ENCODE results near the gene ATXN7L2. TPM values are rescaled to one million over a fixed set of nuclear protein-coding genes. Genes with fewer than 3 reads are reported as not detected.

ATXN7L2 gene
- total RNA-seq, 1 donor from 2014 or later = 18.0 TPM

- DNase-seq (ENCODE audit: low spot score) = no peak
These were observed 3.8 kb upstream of the ATXN7L2 start for GRCh38 chr1:109479901-109480300.

GRCh38 chr1:109481646-109482045 is 2.1 kb upstream of the ATXN7L2 start:
- peaks cover 38% of the 10 kb centered on the region for H3K4me1 Mint-ChIP-seq (ENCODE audit: low read depth)
- H3K27me3 Mint-ChIP-seq (ENCODE audit: insufficient read depth) = peaks cover 14% of the 10 kb centered on the region
- no peak overlapping the region for H3K4me3 Mint-ChIP-seq
- no peak overlapping the region for H3K27ac Mint-ChIP-seq
- no peak for DNase-seq (ENCODE audit: low spot score)
- intact Hi-C loops (cut with micrococcal nuclease) = loop anchor here (2.0 to 5.0 kb wide), 3 partner anchors 141 to 269 kb away; partner anchors contain the start of genes GSTM3 and SARS1
- H3K9me3 Mint-ChIP-seq = no peaks in the 10 kb centered on the region
- H3K36me3 Mint-ChIP-seq (ENCODE audit: low read depth) = no peaks in the 10 kb centered on the region

More at GRCh38 chr1:109479901-109480300, 3.8 kb upstream of the ATXN7L2 start:
- Mint-ChIP-seq H3K36me3 (ENCODE audit: low read depth) (no peaks in the 10 kb centered on the region), H3K27ac (no peak overlapping the region), H3K27me3 (ENCODE audit: insufficient read depth) (peaks cover 19% of the 10 kb centered on the region), H3K9me3 (no peaks in the 10 kb centered on the region), H3K4me3 (no peak overlapping the region), H3K4me1 (ENCODE audit: low read depth) (peaks cover 24% of the 10 kb centered on the region)
- intact Hi-C loops (cut with micrococcal nuclease) = loop anchor here (5.0 kb wide), 2 partner anchors 142 to 268 kb away; partner anchors contain the start of gene SARS1

- Mint-ChIP-seq H3K27me3 (ENCODE audit: insufficient read depth) (peaks cover 14% of the 10 kb centered on the region), H3K4me3 (no peak overlapping the region), H3K36me3 (ENCODE audit: low read depth) (no peaks in the 10 kb centered on the region), H3K9me3 (no peaks in the 10 kb centered on the region), H3K4me1 (ENCODE audit: low read depth) (peaks cover 39% of the 10 kb centered on the region), H3K27ac (no peak overlapping the region)
- no peak for DNase-seq (ENCODE audit: low spot score)
- intact Hi-C loops (cut with micrococcal nuclease) = loop anchor here (2.0 to 5.0 kb wide), 3 partner anchors 140 to 270 kb away; partner anchors contain the start of genes GSTM3 and SARS1
These were observed 1.5 kb upstream of the ATXN7L2 start for GRCh38 chr1:109482242-109482641.

GRCh38 chr1:109482791-109483671 is 674 bp upstream of the ATXN7L2 start:
- intact Hi-C loops (cut with micrococcal nuclease) = loop anchor here (1.0 to 5.0 kb wide), 8 partner anchors 11 to 551 kb away; partner anchors contain the start of genes CYB561D1, GSTM3, PSMA5 and PSRC1
- H3K27ac Mint-ChIP-seq = peak overlapping the region; percentile 83
- H3K27me3 Mint-ChIP-seq (ENCODE audit: insufficient read depth) = peaks cover 14% of the 10 kb centered on the region
- no peak for DNase-seq (ENCODE audit: low spot score)
- peak overlapping the region; percentile 86 for H3K4me3 Mint-ChIP-seq
- H3K9me3 Mint-ChIP-seq = no peaks in the 10 kb centered on the region
- H3K4me1 Mint-ChIP-seq (ENCODE audit: low read depth) = peaks cover 39% of the 10 kb centered on the region
- no peaks in the 10 kb centered on the region for H3K36me3 Mint-ChIP-seq (ENCODE audit: low read depth)

GRCh38 chr1:109484519-109484975 is 842 bp downstream of the ATXN7L2 start:
- intact Hi-C loops (cut with micrococcal nuclease) = loop anchor here (1.0 to 5.0 kb wide), 3 partner anchors 138 to 272 kb away; partner anchors contain the start of genes CELSR2 and SARS1
- DNase-seq (ENCODE audit: low spot score) = no peak
- Mint-ChIP-seq H3K27me3 (ENCODE audit: insufficient read depth) (peaks cover 12% of the 10 kb centered on the region), H3K27ac (peak overlapping the region; percentile 96), H3K4me3 (peak overlapping the region; percentile 95), H3K9me3 (no peaks in the 10 kb centered on the region), H3K4me1 (ENCODE audit: low read depth) (peaks cover 34% of the 10 kb centered on the region), H3K36me3 (ENCODE audit: low read depth) (no peaks in the 10 kb centered on the region)

- intact Hi-C loops (cut with micrococcal nuclease) = no loop called here
- Mint-ChIP-seq H3K4me1 (ENCODE audit: low read depth) (peaks cover 34% of the 10 kb centered on the region), H3K4me3 (peak overlapping the region; percentile 95), H3K27ac (peak overlapping the region; percentile 96), H3K9me3 (no peaks in the 10 kb centered on the region), H3K36me3 (ENCODE audit: low read depth) (no peaks in the 10 kb centered on the region), H3K27me3 (ENCODE audit: insufficient read depth) (peaks cover 10% of the 10 kb centered on the region)
- DNase-seq (ENCODE audit: low spot score) = no peak
These were observed 1.3 kb downstream of the ATXN7L2 start for GRCh38 chr1:109485001-109485400.

GRCh38 chr1:109487261-109487660 is 3.6 kb downstream of the ATXN7L2 start:
- Mint-ChIP-seq H3K27me3 (ENCODE audit: insufficient read depth) (no peaks in the 10 kb centered on the region), H3K9me3 (no peaks in the 10 kb centered on the region), H3K36me3 (ENCODE audit: low read depth) (peaks cover 7% of the 10 kb centered on the region), H3K27ac (no peak overlapping the region), H3K4me1 (ENCODE audit: low read depth) (peaks cover 32% of the 10 kb centered on the region), H3K4me3 (no peak overlapping the region)
- intact Hi-C loops (cut with micrococcal nuclease) = no loop called here
- DNase-seq (ENCODE audit: low spot score) = no peak

GRCh38 chr1:109488201-109488600 is 4.5 kb downstream of the ATXN7L2 start:
- no peak overlapping the region for H3K27ac Mint-ChIP-seq

GRCh38 chr1:109488696-109489095 is 5.0 kb downstream of the ATXN7L2 start:
- Mint-ChIP-seq H3K27ac (no peak overlapping the region), H3K4me3 (no peak overlapping the region), H3K9me3 (no peaks in the 10 kb centered on the region), H3K27me3 (ENCODE audit: insufficient read depth) (no peaks in the 10 kb centered on the region), H3K4me1 (ENCODE audit: low read depth) (peaks cover 20% of the 10 kb centered on the region), H3K36me3 (ENCODE audit: low read depth) (peaks cover 11% of the 10 kb centered on the region)
- intact Hi-C loops (cut with micrococcal nuclease) = no loop called here
- DNase-seq (ENCODE audit: low spot score) = no peak

More at GRCh38 chr1:109488201-109488600, 4.5 kb downstream of the ATXN7L2 start:
- peaks cover 11% of the 10 kb centered on the region for H3K36me3 Mint-ChIP-seq (ENCODE audit: low read depth)
- peaks cover 24% of the 10 kb centered on the region for H3K4me1 Mint-ChIP-seq (ENCODE audit: low read depth)
- intact Hi-C loops (cut with micrococcal nuclease) = no loop called here
- no peaks in the 10 kb centered on the region for H3K27me3 Mint-ChIP-seq (ENCODE audit: insufficient read depth)
- no peaks in the 10 kb centered on the region for H3K9me3 Mint-ChIP-seq
- no peak overlapping the region for H3K4me3 Mint-ChIP-seq
- DNase-seq (ENCODE audit: low spot score) = no peak

- Mint-ChIP-seq H3K27me3 (ENCODE audit: insufficient read depth) (no peaks in the 10 kb centered on the region), H3K36me3 (ENCODE audit: low read depth) (peaks cover 14% of the 10 kb centered on the region), H3K4me1 (ENCODE audit: low read depth) (peaks cover 16% of the 10 kb centered on the region), H3K27ac (no peak overlapping the region), H3K4me3 (no peak overlapping the region), H3K9me3 (no peaks in the 10 kb centered on the region)
- intact Hi-C loops (cut with micrococcal nuclease) = loop anchor here (1.0 kb wide), 1 partner anchor 42 kb away; no protein-coding TSS in a partner anchor
- peak; percentile 51 for DNase-seq (ENCODE audit: low spot score)
These were observed 6.6 kb downstream of the ATXN7L2 start for GRCh38 chr1:109490029-109490933.

GRCh38 chr1:109490934-109491302 is 7.2 kb downstream of the ATXN7L2 start:
- no peak for DNase-seq (ENCODE audit: low spot score)
- H3K36me3 Mint-ChIP-seq (ENCODE audit: low read depth) = peaks cover 18% of the 10 kb centered on the region
- no peaks in the 10 kb centered on the region for H3K9me3 Mint-ChIP-seq
- peaks cover 17% of the 10 kb centered on the region for H3K4me1 Mint-ChIP-seq (ENCODE audit: low read depth)
- no peak overlapping the region for H3K27ac Mint-ChIP-seq
- H3K27me3 Mint-ChIP-seq (ENCODE audit: insufficient read depth) = no peaks in the 10 kb centered on the region
- intact Hi-C loops (cut with micrococcal nuclease) = loop anchor here (1.0 kb wide), 1 partner anchor 41 kb away; no protein-coding TSS in a partner anchor
- H3K4me3 Mint-ChIP-seq = no peak overlapping the region

- Mint-ChIP-seq H3K9me3 (no peaks in the 10 kb centered on the region), H3K4me3 (no peak overlapping the region), H3K36me3 (ENCODE audit: low read depth) (peaks cover 22% of the 10 kb centered on the region), H3K27ac (no peak overlapping the region), H3K27me3 (ENCODE audit: insufficient read depth) (no peaks in the 10 kb centered on the region), H3K4me1 (ENCODE audit: low read depth) (peaks cover 20% of the 10 kb centered on the region)
- no peak for DNase-seq (ENCODE audit: low spot score)
- intact Hi-C loops (cut with micrococcal nuclease) = no loop called here
These were observed 7.7 kb downstream of the ATXN7L2 start for GRCh38 chr1:109491372-109491771.

Data from activated T-helper 1 cell treated with anti-CD3 and anti-CD28 coated beads, Interleukin-12 subunit alpha, Interleukin-12 subunit beta, Interleukin-2, Interleukin-4 antibody, amounts not matched to agents 30 ng/mL and 10 ng/mL and 1 ng/mL, durations not matched to agents 14 hours and 24 hours and 36 hours (primary cell).